CD14-positive monocyte (primary cell): Measurements from ENCODE around the gene KCNQ1. TPM values are rescaled to one million over a fixed set of nuclear protein-coding genes. Genes with fewer than 3 reads are reported as not detected.

ENCODE experiments used
- DNase-seq, 3 donors: peaks; one replicate each; pipeline ENCODE4 v3.0.0-alpha.2; 2011 to 2022
- H2AFZ ChIP-seq: 2 replicates; pipeline ENCODE4 v1.6.0; 2012; ENCODE audit warnings: mild to moderate bottlenecking, low read depth, low read length, inconsistent platforms; ENCODE audit not compliant: insufficient read depth, poor library complexity, severe bottlenecking
- H3K27ac ChIP-seq, 2 donors: 1 replicate in 1 of 2; 2 replicates in 1 of 2; pipeline ENCODE4 v1.5.1; 2012 to 2013; ENCODE audit warnings: low read length in 2 of 2, control low read depth in 1 of 2, inconsistent platforms in 1 of 2, low read depth in 1 of 2, mild to moderate bottlenecking in 1 of 2
- H3K27me3 ChIP-seq, 2 donors: one replicate each; pipeline versions ENCODE4 v1.6.0 to v1.6.1; 2011 to 2013; ENCODE audit warnings: low read length in 2 of 2; ENCODE audit not compliant: control insufficient read depth in 2 of 2, insufficient read depth in 2 of 2
- H3K36me3 ChIP-seq, 2 donors: replicated peaks in 1 of 2; 1 replicate in 1 of 2; 2 replicates in 1 of 2; pipeline versions ENCODE4 v1.5.1 to v1.6.1; 2012 to 2013; ENCODE audit warnings: low read length in 2 of 2, control low read depth in 1 of 2, inconsistent platforms in 1 of 2, mild to moderate bottlenecking in 1 of 2; ENCODE audit not compliant: insufficient read depth in 2 of 2, control insufficient read depth in 1 of 2
- H3K4me1 ChIP-seq, 2 donors: 1 replicate in 1 of 2; 2 replicates in 1 of 2; pipeline versions ENCODE4 v1.5.1 to v1.6.1; 2012 to 2013; ENCODE audit warnings: low read length in 2 of 2, control low read depth in 1 of 2, inconsistent platforms in 1 of 2, mild to moderate bottlenecking in 1 of 2, moderate library complexity in 1 of 2; ENCODE audit not compliant: insufficient read depth in 2 of 2, control insufficient read depth in 1 of 2
- H3K4me2 ChIP-seq: replicated peaks from 2 replicates; pipeline ENCODE3; 2012; ENCODE audit warnings: low read length, moderate library complexity, mild to moderate bottlenecking; ENCODE audit not compliant: poor library complexity, severe bottlenecking; ENCODE audit errors: extremely low read depth
- H3K4me3 ChIP-seq, 3 experiments: fragments of 200-600 bp in 1 of 3; sonication (generic) in 1 of 3; replicated peaks in 1 of 3; 1 replicate in 2 of 3; 2 replicates in 1 of 3; pipeline ENCODE4 v1.5.1; 2011 to 2013; ENCODE audit warnings: low read length in 3 of 3, mild to moderate bottlenecking in 3 of 3, control low read depth in 2 of 3, low read depth in 2 of 3, inconsistent platforms in 1 of 3, moderate library complexity in 1 of 3
- H3K79me2 ChIP-seq: 2 replicates; pipeline ENCODE4 v1.6.0; 2012; ENCODE audit warnings: mild to moderate bottlenecking, control low read depth, inconsistent platforms, low read length, moderate library complexity; ENCODE audit not compliant: insufficient read depth
- H3K9ac ChIP-seq: 2 replicates; pipeline ENCODE4 v1.6.0; 2017; ENCODE audit warnings: low read length, mild to moderate bottlenecking; ENCODE audit not compliant: insufficient read depth, poor library complexity, severe bottlenecking
- H3K9me3 ChIP-seq, 2 donors: replicated peaks in 1 of 2; 1 replicate in 1 of 2; 2 replicates in 1 of 2; pipeline versions ENCODE4 v1.5.1 to v1.6.1; 2012 to 2013; ENCODE audit warnings: low read length in 2 of 2, control low read depth in 1 of 2; ENCODE audit not compliant: control insufficient read depth in 1 of 2, insufficient read depth in 1 of 2
- H4K20me1 ChIP-seq: 2 replicates; pipeline ENCODE4 v1.6.0; 2012; ENCODE audit warnings: mild to moderate bottlenecking, low read length, control low read depth, moderate library complexity; ENCODE audit not compliant: insufficient read depth
- H3K27ac Mint-ChIP-seq, 7 donors: one replicate each; pipeline ENCODE4 v1.8.0; 2020; ENCODE audit warnings: mild to moderate bottlenecking in 7 of 7, mixed read lengths in 7 of 7, moderate library complexity in 6 of 7, inconsistent platforms in 2 of 7
- H3K27me3 Mint-ChIP-seq, 3 donors: one replicate each; pipeline ENCODE4 v1.8.0; 2021 to 2022; ENCODE audit warnings: low read depth in 3 of 3, mild to moderate bottlenecking in 3 of 3, mixed read lengths in 3 of 3, moderate library complexity in 3 of 3, inconsistent platforms in 1 of 3
- H3K36me3 Mint-ChIP-seq, 2 donors: one replicate each; pipeline ENCODE4 v1.8.0; 2020; ENCODE audit warnings: mixed read lengths in 2 of 2, inconsistent platforms in 1 of 2, mild to moderate bottlenecking in 1 of 2
- H3K4me1 Mint-ChIP-seq: one replicate; pipeline ENCODE4 v1.8.0; 2020; ENCODE audit warnings: mild to moderate bottlenecking, mixed read lengths
- H3K4me3 Mint-ChIP-seq, 2 donors: one replicate each; pipeline ENCODE4 v1.8.0; 2020; ENCODE audit warnings: mild to moderate bottlenecking in 2 of 2, mixed read lengths in 2 of 2, moderate library complexity in 1 of 2
- H3K9me3 Mint-ChIP-seq, 7 donors: one replicate each; pipeline ENCODE4 v1.8.0; 2020 to 2022; ENCODE audit warnings: mixed read lengths in 7 of 7, mild to moderate bottlenecking in 6 of 7, moderate library complexity in 6 of 7, inconsistent platforms in 2 of 7
- CTCF ChIP-seq: fragments of 200-600 bp; IDR thresholded peaks from one replicate; pipeline ENCODE4 v1.8.0; 2022; ENCODE audit warnings: antibody characterized with exemption, mild to moderate bottlenecking
- WGBS: methylation state at CpG from one replicate; pipeline ENCODE4 v1.1.5; 2013; ENCODE audit warnings: missing lambda C conversion rate; ENCODE audit not compliant: insufficient coverage; 5-methylcytosine and 5-hydroxymethylcytosine counted together
- intact Hi-C, 2 donors: fragments of 100-400 bp; cut with micrococcal nuclease; formaldehyde crosslinking; loops; one replicate each; pipeline versions ENCODE4 v1.15.0 to v1.15.1; 2023
- polyA plus RNA-seq, 3 donors: library from polyadenylated mRNA; depleted of rRNA in 1 of 3; unstranded in 2 of 3; stranded (reverse) in 1 of 3; fragments of 300-500 nt in 2 of 3; fragments of >200 nt in 1 of 3; fragmentation: Illumina TruSeq in 2 of 3; gene quantifications; 1 replicate in 2 of 3; 2 replicates in 1 of 3; pipeline ENCODE4 v1.2.3, GENCODE V29; 2012 to 2021

Gene KCNQ1
- polyA plus RNA-seq, 3 donors, result 14.9 to 31.8 (median 21.6) TPM

- intact Hi-C loops, result no loop called here
Measured at GRCh38 chr11:2758751-2759150, 313.9 kb downstream of the KCNQ1 start.

More at GRCh38 chr11:2758751-2759150, 313.9 kb downstream of the KCNQ1 start:
- no peaks in the 10 kb centered on the region for H3K79me2 ChIP-seq
- no peak overlapping the region for H3K4me3 ChIP-seq
- Mint-ChIP-seq H3K27ac (no peak overlapping the region), H3K4me3 (no peak overlapping the region), H3K4me1 (peaks cover 6% of the 10 kb centered on the region), H3K36me3 (peaks cover 8 to 22% of the 10 kb centered on the region in 2 donors), H3K27me3 (peaks cover 0 to 2% (median 0%) of the 10 kb centered on the region in 3 donors), H3K9me3 (peaks cover 9 to 29% (median 16%) of the 10 kb centered on the region in 7 donors)
- H3K4me1 ChIP-seq, result no peaks in the 10 kb centered on the region
- DNase-seq, result no peak
- no peak overlapping the region for H3K9ac ChIP-seq
- WGBS, result 92% methylated on average over 10 of the region's 14 CpGs
- no peak for TF ChIP-seq CTCF
- no peak overlapping the region for H2AFZ ChIP-seq
- H3K27ac ChIP-seq, result no peak overlapping the region
- peaks cover 10 to 14% of the 10 kb centered on the region in 2 donors for H3K9me3 ChIP-seq
- H3K4me2 ChIP-seq, result no peak overlapping the region
- peaks cover 40% of the 10 kb centered on the region for H4K20me1 ChIP-seq
- H3K27me3 ChIP-seq, result no peaks in the 10 kb centered on the region
- H3K36me3 ChIP-seq, result no peaks in the 10 kb centered on the region
